NOMO-1 (cell line): ENCODE data around the gene PNMA6A.
"Not testable (repeated sequence)": the region's sequence is repeated elsewhere in the genome, so short reads cannot be mapped to it uniquely, and the experiment has no call there.

Experiments used
- DNase-seq, 2 experiments: peaks; one replicate each; lab custom pipeline; 2025; ENCODE audit not compliant: unreplicated experiment in 2 of 2; lab: John Stamatoyannopoulos, UW

PNMA6A gene

DNA sequence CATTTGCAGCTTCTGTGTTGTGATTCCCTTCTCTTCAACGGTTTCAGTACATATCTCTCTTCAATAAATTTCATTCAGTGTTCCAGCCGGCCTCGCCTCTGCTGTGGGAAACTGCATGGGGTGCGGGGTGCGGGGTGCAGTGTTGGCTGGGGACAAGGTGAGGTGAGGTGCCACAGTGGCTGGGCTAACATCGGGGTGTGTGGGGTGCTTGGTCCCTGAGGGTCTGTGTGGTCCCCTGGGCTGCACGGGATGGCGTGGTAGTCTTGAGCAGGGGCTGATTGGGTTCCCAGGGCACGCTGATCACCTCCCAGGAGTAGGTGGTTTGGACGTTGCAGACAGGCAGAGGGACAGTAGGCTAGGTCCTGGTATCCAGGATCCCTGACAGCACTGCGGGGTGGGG is 2.7 kb downstream of the PNMA6A start:
- no peak for DNase-seq

- DNase-seq, result no peak
Measured at GRCh38 chrX:153075366-153075765, 3.1 kb downstream of the PNMA6A start.

DNA sequence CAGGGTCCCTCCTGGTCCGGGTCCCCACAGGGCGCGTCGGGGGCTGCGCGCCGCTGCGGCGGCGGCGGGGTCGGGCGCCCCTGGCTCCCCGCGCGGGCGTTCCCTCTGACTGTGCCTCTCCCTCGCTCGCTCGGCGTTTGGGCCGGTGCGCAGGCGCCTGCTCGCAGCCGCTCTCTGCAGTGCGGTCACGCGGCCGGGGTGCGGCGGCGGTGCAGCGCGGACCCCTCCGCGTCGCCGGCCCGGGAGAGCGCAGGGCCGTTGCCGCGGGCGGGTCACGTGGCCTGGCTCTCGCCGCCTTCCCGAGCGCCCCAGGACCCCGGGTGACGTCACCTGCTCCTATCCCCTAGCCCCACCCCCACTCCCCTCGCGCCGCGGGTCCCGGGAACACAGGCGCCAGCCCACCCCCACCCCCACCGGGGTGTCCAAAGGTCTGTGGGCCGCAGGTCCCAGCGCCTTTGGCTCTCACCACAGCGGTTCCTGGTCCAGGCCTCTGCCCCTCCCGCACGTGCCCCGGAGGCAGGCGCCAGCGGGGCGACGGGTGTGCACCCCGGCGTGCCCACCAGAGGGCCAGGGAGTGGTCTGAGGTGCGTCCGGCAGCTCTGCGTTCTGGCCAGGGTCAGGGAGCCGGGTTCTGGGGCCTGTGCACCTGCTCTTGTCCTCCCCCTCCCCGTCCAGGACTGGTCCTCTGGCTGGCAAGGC is 5.3 kb downstream of the PNMA6A start:
- DNase-seq, result not testable (repeated sequence)

- not testable (repeated sequence) for DNase-seq
Measured at GRCh38 chrX:153083238-153083923, 11.1 kb downstream of the PNMA6A start.

DNA sequence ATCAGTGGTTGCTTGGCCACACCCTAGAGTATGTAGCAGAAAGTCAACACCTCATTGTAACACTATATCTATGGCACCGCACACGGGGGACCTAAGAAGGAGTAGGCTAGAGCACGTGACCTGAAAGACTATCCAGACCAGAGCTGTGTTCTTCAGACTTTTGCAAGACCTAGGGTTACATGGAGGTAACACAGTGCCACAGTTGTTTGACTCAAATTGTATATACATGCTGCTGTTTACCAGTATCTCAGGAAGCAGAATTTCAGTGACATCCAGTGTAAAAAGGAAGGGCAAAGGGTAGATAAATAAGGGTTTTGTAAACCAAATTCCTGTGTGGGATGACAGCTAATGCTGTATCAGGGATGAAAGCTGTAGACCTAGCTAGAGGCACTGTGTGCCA is 30.2 kb downstream of the PNMA6A start:
- no peak for DNase-seq

GRCh38 chrX:153104959-153105358 is 32.7 kb downstream of the PNMA6A start:
- not testable (repeated sequence) for DNase-seq

DNA sequence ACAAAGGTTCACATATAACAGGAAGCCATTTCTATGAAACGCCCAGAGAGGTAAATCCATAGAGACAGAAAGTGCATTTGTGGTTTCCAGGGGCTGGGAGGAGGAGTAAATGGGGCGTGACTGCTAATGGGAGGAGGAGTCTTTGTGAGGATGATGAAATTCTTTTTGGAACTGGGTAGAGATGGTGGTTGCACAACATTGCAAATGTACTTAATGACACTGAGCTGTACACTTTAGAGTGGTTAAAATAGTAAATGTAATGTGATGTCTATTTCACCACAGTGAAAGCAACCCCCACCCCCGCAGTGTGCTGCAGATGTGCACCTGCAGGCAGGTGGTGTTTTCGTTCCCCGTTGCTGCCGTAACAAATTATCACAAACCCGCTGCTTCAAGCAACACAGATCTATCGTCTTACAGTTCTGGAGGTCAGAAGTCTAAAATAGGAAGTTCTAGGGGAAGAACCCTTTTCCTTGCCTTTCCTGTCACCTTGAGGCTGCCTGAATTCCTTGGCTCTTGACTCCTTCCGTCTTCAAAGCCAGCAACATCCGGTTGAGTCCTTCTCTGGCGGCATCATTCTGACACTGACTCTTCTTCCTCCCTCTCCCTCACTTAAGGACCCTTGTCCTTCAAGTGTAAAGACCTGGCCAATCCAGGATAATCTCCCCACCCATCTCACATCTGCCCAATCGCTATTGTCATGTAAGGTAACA is 34.0 kb downstream of the PNMA6A start:
- not testable (repeated sequence) for DNase-seq

- not testable (repeated sequence) for DNase-seq
Measured at GRCh38 chrX:153110735-153111134, 38.5 kb downstream of the PNMA6A start.

DNA sequence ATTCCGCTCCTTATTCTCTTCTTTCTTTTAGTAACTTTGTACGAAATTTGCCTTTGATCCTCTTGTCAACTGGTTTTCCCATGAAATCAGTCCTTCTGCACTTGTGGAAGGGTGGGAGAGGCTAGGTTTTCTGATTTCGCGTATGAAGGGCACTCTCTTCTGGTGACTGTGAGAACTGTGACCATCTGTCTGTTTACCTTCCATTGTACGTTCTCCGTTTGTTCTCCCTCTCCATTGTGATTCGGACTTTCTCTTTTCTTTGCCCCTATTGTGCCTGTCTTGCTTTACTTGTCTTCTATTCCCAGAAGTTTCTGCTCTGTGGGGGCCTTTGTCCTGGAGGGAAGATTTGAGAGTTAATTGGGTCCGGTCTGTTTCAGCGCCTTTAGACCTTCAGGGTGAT is 41.6 kb downstream of the PNMA6A start:
- not testable (repeated sequence) for DNase-seq

DNA sequence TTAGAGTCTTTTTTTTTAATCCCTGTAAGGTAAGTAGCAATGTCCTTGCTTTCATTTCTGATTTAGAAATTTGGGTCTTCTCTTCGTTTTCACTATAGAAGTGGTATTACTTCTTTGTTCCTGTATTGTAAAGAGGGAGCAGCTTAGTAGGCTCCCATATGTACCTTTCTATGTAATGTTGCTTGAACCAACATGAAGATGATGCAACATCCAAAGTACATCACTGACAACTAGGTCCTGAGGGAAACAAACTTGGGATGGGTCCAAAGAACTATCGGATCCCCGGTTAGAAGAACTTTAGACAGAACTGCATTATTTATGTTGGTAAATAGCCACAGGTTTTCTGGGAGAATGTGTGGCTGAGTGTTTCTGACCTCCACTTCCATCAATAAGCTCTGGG is 45.5 kb downstream of the PNMA6A start:
- DNase-seq, result not testable (repeated sequence)

DNA sequence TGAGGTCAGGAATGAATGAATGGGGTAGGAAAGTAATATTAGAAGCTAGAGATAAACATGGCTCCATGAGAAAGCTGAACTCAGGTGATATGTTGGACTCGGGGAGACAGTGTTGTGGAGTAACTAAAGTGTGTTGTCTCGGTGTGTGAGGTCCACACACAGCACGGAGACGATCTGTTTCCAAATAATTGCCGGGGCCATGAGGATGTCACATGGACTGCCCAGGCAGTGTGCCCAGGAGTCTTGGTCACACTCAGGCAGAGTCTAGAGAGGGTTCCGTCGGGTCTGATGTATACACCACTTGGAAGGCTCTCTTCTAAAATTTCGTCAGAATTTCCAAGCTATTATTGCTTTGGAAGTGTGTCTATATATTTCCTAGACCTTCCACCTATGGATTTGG is 48.0 kb downstream of the PNMA6A start:
- not testable (repeated sequence) for DNase-seq

- not testable (repeated sequence) for DNase-seq
Measured at GRCh38 chrX:153123468-153123867, 51.2 kb downstream of the PNMA6A start.
